Measurements from ENCODE around the gene TUT7.
A peak's percentile ranks its signal among the peaks of the same experiment; 100 is the strongest.
"Not testable (repeated sequence)": the region's sequence is repeated elsewhere in the genome, so short reads cannot be mapped to it uniquely, and the experiment has no call there.

TUT7 gene

GRCh38 chr9:86290341-86290740 lies 63.9 kb downstream of the TUT7 start:
- not testable (repeated sequence) for DNase-seq

GRCh38 chr9:86288499-86289198 lies 65.6 kb downstream of the TUT7 start:
- no peak for DNase-seq

DNA sequence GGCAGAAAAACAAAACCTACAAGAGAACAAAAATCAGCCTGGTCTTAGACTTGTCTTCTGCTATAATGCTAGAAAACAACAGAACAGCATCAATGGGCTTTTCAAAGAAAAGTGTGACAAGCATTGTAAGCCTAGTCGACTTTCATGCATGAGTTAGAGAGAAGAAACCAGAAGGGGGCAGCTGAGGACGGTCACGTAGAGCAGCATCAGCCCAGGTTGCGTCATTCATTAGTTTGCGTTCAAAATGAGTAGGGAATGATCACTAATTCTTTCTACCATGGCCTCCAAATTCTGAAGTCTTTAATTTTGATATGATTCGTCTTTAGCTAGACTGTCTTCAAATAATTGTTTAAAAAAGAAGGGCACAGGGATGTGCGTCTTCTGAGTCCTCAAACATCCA lies 67.2 kb downstream of the TUT7 start:
- DNase-seq, result peak in 1 of 3 experiments; percentile 9

GRCh38 chr9:86286278-86286677 lies 67.9 kb downstream of the TUT7 start:
- no peak for DNase-seq

DNA sequence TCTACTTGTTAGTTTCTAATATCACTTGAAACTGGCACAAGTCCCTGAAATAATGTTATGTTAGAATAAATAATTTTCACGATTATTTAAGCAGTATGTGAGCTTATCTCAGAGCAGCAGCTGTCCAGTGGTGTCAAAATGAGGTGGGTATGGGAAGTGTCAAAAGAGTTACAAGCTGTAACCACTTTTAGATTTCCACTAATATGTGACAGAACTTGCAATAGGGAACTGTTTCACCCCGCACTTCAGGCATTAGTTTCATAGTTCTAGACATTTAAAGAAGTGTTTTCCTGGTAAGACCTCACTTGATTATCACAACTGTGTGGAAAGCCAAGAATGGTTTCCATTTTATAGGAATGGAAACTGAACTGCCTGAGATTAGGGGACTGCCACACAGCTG lies 68.9 kb downstream of the TUT7 start:
- DNase-seq, result no peak

- DNase-seq, result peak in 1 of 3 experiments; percentile 65
These were observed 71.2 kb downstream of the TUT7 start for GRCh38 chr9:86282979-86283535.

GRCh38 chr9:86282077-86282978 lies 71.9 kb downstream of the TUT7 start, which contains the start of gene ISCA1:
Gene ISCA1 (minus strand): TSS chr9:86282538. CDS start chr9:86282458, 80 bp downstream.
- peak; percentile 88 to 99 (median 98) for DNase-seq

GRCh38 chr9:86281593-86282076 lies 72.6 kb downstream of the TUT7 start:
- DNase-seq, result peak in 2 of 3 experiments; percentile 32 to 86

- no peak for DNase-seq
These were observed 73.6 kb downstream of the TUT7 start for GRCh38 chr9:86280580-86280979.

DNA sequence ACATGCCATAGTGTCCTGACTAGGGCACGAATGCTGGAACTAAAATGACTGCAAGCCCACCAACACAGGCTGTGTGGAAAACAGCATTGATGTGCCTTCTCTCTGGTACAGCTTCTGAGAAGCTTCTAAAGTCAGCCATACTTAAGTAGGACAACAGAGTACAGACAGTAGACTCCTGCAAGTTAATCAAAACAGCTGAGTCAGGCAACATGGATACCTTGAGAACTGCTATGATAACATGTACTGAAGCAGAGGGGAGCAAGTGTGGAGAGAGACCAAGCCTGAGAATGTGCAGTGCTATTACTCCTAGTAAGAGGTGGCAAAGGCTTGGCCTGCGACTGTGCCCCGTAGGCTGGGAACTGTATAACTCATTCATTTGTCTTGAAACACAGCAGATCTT lies 74.4 kb downstream of the TUT7 start:
- DNase-seq, result no peak

- DNase-seq, result no peak
These were observed 77.1 kb downstream of the TUT7 start for GRCh38 chr9:86277072-86277471.

DNA sequence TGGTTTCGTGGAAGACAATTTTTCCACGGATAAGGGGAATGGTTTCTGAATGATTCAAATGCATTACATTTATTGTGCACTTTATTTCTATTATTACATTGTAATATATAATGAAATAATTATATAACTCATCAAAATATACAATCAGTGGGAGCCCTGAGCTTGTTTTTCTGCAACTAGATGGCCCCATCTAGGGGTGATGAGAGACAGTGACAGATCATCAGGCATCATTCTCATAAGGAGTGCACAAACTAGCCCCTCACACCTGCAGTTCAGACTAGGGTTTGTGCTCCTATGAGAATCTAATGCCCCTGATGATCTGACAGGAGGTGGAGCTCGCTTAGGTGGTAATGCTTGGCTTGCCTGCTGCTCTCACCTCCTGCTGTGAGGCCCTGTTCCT lies 78.2 kb downstream of the TUT7 start:
- peak in 1 of 3 experiments; percentile 42 for DNase-seq

DNA sequence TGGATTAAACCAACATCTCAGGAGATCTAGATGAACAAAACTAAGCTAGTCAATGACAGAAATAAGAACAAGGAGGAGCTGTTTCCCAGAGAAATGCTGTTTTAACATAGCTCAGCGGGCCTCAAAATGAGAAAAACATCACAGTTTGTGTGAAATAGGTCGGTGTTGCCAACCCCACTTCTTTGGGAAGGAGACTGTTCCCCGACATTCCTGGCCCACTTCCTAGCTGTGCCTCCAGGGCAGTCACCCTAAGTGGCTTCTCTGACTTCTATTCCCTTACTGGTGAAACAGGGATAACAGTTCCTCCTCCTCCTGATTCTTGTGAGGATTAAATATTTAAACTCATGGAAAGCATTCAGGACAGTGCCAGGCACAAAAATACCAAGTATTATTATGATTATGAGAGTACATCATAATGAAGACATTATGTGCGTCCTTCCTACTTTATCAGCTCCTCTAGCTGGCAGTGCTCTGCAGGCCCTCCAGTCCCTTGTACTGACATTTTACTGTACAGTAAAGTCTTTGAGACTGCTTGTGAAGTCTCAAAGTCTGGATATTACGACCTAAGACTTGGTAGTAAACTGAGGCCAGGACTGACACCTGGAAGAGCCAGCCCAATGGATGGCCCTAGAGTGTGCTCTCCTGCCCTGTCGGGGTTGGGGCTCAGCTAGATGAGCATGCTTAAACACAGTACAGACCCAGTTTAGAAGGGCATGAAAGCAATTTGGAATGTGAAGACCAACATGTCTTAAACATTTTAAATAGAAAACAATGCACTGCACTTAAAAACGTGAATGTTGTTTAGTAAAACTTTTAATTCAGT lies 79.2 kb downstream of the TUT7 start:
- DNase-seq, result no peak

GRCh38 chr9:86272221-86272620 lies 82.0 kb downstream of the TUT7 start:
- DNase-seq, result no peak

GRCh38 chr9:86263876-86264275 lies 90.3 kb downstream of the TUT7 start:
- no peak for DNase-seq

- DNase-seq, result no peak
These were observed 91.7 kb downstream of the TUT7 start for GRCh38 chr9:86262492-86262891.

DNA sequence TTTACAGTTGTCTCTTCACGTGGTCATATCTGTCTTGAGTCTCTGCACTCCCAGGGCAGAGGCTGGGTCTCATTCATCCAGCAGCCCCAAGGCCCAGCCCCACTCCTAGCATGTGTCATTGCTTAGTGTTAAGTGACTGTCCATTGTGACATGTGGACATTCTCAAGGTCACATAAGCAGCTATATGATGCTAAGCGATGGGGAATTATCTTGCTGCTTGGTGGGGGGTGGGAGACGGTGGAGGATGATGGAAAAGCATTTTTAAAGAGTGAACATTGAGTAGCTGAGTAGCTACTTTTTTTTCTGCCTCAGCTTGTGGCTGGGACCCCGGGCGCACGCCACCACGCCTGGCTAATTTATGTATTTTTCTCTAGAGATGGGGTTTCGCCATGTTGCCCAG lies 94.7 kb downstream of the TUT7 start, which contains the start of gene C9orf153:
Gene C9orf153 (minus strand): TSS at position 101 of the 400 bp plus-strand sequence. CDS start 30,054 bp downstream, outside the sequence.
- DNase-seq, result no peak

GRCh38 chr9:86257391-86257790 lies 96.8 kb downstream of the TUT7 start:
- DNase-seq, result peak in 1 of 3 experiments; percentile 9

DNA sequence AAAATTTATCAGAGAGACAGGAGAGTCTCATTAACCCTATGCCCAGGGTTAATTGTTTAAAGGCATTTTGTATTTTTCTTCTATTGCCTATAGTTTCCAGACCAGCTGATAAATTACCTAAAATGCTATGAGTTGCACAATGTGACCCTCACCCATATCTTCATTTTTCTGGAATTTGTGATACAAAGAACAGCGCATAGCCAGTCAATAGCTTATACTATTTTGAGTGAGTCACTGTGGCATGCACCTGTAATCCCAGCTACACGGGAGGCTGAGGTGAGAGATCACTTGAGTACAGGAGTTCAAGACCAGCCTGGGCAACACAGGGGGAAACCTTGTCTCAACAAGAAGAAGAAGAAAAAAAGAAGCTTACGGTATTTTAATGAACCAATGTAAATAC lies 97.6 kb downstream of the TUT7 start:
- DNase-seq, result no peak

DNA sequence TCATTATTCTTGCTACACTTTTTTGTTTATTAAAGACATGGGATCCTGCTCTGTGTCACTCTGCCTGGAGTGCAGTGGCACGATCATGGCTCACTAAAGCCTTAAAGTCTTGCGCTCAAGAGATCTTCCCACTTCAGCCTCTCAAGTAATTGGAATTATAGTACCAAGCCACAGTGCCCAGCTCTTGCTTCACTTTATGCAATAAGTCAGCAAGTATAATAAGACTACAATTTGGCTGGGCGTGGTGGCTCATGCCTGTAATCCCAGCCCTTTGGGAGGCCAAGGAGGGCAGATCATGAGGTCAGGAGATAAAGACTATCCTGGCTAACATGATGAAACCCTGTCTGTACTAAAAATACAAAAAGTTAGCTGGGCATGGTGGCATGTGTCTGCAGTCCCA lies 100.6 kb downstream of the TUT7 start:
- no peak for DNase-seq

DNA sequence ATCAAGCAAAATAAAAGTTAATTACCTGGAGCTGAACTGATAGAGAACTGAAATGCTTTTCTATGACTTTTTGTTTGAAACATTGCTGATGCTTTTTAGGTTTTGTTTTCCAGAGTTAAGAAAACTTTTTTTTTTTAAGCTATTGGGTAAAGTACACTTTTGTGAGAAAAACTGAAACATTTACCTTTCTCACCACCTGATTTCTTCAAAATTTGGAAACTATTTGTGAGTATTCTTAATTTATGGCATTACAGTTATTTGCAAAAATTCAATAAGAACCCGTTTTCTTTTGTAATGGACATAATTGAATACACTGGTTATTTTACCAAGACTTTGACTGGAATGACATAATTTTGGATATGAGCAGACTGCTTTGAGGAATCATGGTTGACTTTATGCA lies 101.3 kb downstream of the TUT7 start:
- DNase-seq, result no peak

- DNase-seq, result no peak
These were observed 104.1 kb downstream of the TUT7 start for GRCh38 chr9:86250123-86250522.
